Mesothelial cell of epicardium (in vitro differentiated cells): ENCODE measurements around the gene TMEM101. TPM values are rescaled to one million over a fixed set of nuclear protein-coding genes. Genes with fewer than 3 reads are reported as not detected.
"Not testable (repeated sequence)": the region's sequence is repeated elsewhere in the genome, so short reads cannot be mapped to it uniquely, and the experiment has no call there.

ENCODE experiments used
- DNase-seq, 2 experiments: peaks; one replicate each; pipeline ENCODE4 v3.0.0; 2021; ENCODE audit warnings: low spot score in 2 of 2; ENCODE audit not compliant: unreplicated experiment in 2 of 2
- H3K27ac Mint-ChIP-seq: 2 replicates; pipeline ENCODE4 v1.8.0; 2021; ENCODE audit warnings: mixed read lengths
- H3K27me3 Mint-ChIP-seq: 2 replicates; pipeline ENCODE4 v1.8.0; 2021; ENCODE audit warnings: low read depth, mixed read lengths
- H3K36me3 Mint-ChIP-seq: 2 replicates; pipeline ENCODE4 v1.8.0; 2021; ENCODE audit warnings: mixed read lengths
- H3K4me1 Mint-ChIP-seq: 2 replicates; pipeline ENCODE4 v1.8.0; 2021; ENCODE audit warnings: mixed read lengths
- H3K4me3 Mint-ChIP-seq: 2 replicates; pipeline ENCODE4 v1.8.0; 2021; ENCODE audit warnings: mild to moderate bottlenecking, moderate library complexity, mixed read lengths
- H3K9me3 Mint-ChIP-seq: 2 replicates; pipeline ENCODE4 v1.8.0; 2021; ENCODE audit warnings: mixed read lengths
- total RNA-seq: library from RNA; stranded (reverse); gene quantifications from 3 replicates; pipeline ENCODE4 v1.2.1, GENCODE V29; 2021
- TF ChIP-seq, protein P1 (sequence below): fragments of 200-600 bp; sonication (generic); IDR thresholded peaks from one replicate; pipeline ENCODE4 v1.5.0; 2021; ENCODE audit warnings: antibody characterized with exemption; ENCODE audit not compliant: unreplicated experiment

TMEM101 gene
- total RNA-seq, 1 donor from 2014 or later: 35.8 TPM

DNA sequence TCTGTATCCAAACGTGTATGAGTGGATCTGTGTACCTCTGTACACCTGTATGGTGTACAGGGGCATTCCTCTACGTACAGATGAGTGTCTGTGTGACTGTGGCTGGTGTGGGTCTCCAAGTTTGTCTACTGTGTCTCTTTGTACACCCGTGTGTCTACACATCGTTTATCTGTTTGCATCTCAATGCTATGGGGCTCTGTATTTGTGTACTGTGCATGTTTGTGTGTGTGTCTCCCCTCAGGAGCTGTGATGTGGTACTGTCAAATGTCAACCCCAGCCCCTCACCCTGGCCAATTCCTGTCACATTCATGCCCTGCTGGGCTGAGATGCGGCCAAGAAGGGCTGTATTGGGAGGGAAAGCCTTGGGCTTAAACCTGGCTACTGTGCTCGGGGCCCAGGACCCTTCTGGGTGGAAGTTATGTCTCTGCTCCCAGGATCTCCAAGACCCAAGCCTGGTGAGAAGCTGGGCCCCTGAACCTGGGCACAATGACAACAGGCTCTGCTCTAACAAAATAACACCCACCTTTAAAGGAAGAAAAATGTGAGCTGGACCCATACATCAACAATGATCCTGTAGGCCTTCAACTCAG is 13.8 kb downstream of the TMEM101 start:
- Mint-ChIP-seq H3K27me3 (peaks cover 73% of the 10 kb centered on the region), H3K27ac (no peak overlapping the region), H3K4me1 (peaks cover 5% of the 10 kb centered on the region), H3K9me3 (no peaks in the 10 kb centered on the region), H3K36me3 (no peaks in the 10 kb centered on the region), H3K4me3 (no peak overlapping the region)
- no peak for DNase-seq
- TF ChIP-seq, protein P1, sequence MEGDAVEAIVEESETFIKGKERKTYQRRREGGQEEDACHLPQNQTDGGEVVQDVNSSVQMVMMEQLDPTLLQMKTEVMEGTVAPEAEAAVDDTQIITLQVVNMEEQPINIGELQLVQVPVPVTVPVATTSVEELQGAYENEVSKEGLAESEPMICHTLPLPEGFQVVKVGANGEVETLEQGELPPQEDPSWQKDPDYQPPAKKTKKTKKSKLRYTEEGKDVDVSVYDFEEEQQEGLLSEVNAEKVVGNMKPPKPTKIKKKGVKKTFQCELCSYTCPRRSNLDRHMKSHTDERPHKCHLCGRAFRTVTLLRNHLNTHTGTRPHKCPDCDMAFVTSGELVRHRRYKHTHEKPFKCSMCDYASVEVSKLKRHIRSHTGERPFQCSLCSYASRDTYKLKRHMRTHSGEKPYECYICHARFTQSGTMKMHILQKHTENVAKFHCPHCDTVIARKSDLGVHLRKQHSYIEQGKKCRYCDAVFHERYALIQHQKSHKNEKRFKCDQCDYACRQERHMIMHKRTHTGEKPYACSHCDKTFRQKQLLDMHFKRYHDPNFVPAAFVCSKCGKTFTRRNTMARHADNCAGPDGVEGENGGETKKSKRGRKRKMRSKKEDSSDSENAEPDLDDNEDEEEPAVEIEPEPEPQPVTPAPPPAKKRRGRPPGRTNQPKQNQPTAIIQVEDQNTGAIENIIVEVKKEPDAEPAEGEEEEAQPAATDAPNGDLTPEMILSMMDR: no peak

DNA sequence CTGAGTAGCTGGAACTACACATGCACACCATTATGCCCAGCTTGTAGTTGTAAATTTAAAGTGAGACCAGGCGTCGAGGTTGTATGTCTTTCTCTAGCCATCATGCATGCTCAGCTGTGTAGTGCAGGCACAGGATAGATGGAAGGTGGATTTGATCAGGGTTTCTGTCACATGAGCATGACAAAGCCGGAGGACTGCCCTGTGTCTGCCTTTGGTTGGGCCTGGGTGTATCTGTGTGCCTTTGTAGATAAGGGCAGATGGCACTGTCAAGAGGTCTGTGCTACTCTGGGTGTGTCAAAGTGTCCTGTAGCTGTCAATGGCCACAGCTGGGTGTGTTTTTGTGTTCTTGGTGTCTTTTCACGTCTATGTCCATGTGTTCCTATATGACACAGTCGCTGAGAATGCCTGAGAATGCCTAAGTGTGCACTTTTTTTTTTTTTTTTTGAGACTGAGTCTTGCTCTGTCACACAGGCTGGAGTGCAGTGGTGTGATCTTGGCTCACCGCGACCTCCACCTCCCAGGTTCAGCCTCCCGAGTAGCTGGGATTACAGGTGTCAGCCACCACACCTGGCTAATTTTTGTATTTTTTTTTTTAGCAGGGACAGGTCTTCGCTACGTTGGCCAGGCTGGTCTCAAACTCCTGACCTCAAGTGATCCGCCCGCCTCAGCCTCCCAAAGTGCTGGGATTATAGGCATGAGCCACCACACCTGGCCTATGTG is 14.5 kb downstream of the TMEM101 start:
- TF ChIP-seq, protein P1: no peak
- peaks cover 73% of the 10 kb centered on the region for H3K27me3 Mint-ChIP-seq
- no peak overlapping the region for H3K4me3 Mint-ChIP-seq
- no peak for DNase-seq
- H3K27ac Mint-ChIP-seq: no peak overlapping the region
- no peaks in the 10 kb centered on the region for H3K36me3 Mint-ChIP-seq
- peaks cover 4% of the 10 kb centered on the region for H3K4me1 Mint-ChIP-seq
- H3K9me3 Mint-ChIP-seq: no peaks in the 10 kb centered on the region

DNA sequence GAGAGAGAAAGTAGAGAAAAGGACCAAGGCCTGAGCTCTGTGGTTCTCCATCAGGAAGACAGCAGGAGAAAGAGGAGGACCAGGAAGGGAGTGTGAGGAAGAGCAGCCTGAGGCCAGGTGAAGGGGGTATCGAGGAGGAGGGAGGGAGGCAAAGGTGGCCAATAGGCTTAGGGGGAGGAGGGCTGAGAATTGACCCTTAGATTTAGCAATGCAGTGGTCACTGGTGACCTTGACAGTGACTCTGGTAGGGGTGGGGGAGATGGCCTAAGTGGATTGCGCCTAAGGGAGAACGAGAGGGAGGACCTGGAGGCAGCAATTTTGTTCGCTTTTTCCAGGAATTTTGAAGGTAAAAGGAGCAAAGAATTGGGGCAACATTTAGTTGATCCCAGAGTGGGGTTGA is 15.7 kb downstream of the TMEM101 start:
- Mint-ChIP-seq H3K9me3 (no peaks in the 10 kb centered on the region), H3K4me1 (peaks cover under 1% of the 10 kb centered on the region), H3K36me3 (no peaks in the 10 kb centered on the region), H3K27ac (no peak overlapping the region), H3K4me3 (no peak overlapping the region), H3K27me3 (peaks cover 73% of the 10 kb centered on the region)
- TF ChIP-seq, protein P1: no peak
- DNase-seq: no peak

DNA sequence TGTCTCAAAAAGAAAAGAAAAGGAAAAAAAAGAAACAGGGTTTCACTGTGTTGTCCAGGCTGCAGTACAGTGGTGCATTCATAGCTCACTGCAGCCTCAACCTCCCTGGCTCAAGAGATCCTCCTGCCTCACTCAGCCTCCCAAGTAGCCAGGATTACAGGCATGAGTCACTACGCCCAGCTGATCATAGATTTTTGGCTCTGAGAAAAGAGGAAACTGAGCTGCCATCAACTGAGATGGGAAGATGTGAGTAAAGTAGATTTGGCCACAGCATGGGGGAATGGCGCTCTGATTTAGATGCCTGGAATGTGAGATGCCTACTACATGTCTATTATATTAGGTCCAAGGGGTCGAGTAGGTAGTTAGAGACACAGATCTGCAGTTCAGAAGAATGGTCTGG is 16.2 kb downstream of the TMEM101 start:
- peaks cover 68% of the 10 kb centered on the region for H3K27me3 Mint-ChIP-seq
- TF ChIP-seq, protein P1: no peak
- no peak for DNase-seq
- H3K9me3 Mint-ChIP-seq: no peaks in the 10 kb centered on the region
- no peaks in the 10 kb centered on the region for H3K4me1 Mint-ChIP-seq
- no peaks in the 10 kb centered on the region for H3K36me3 Mint-ChIP-seq
- H3K27ac Mint-ChIP-seq: no peak overlapping the region
- no peak overlapping the region for H3K4me3 Mint-ChIP-seq

DNA sequence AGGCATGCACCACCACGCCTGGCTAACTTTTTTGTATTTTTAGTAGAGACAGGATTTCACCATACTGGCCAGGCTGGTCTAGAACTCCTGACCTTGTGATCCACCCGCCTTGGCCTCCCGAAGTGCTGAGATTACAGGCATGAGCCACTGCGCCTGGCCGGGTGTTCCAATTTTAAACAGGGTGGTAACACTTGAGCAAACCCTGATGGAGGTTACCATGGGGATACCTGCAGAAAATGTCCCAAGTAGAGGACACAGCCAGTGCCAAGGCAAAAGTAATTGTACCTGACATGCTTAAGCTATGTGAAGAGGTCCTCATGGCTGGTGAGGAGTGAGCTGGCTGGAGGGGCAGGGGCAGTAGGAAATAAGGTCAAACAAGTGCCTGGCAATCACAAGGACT is 17.6 kb downstream of the TMEM101 start:
- not testable (repeated sequence) for H3K36me3 Mint-ChIP-seq, H3K9me3 Mint-ChIP-seq, H3K4me1 Mint-ChIP-seq, H3K27ac Mint-ChIP-seq, H3K4me3 Mint-ChIP-seq, DNase-seq
- H3K27me3 Mint-ChIP-seq: peaks cover 57% of the 10 kb centered on the region

DNA sequence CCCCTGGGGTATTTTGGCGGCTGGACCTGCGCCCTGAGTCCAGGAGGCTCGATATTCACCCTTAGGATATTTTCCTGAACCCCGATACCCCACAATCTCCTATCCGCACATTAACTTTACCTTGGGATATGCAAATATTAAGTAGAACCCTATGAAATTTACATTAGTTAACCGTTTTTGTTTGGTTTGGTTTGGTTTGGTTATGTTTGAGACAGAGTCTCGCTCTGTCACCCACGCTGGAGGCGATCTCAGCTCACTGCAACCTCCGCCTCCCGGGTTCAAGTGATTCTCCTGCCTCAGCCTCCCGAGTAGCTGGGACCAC is 19.7 kb downstream of the TMEM101 start:
- H3K4me1 Mint-ChIP-seq: no peaks in the 10 kb centered on the region
- H3K27ac Mint-ChIP-seq: no peak overlapping the region
- no peak for DNase-seq
- peaks cover 41% of the 10 kb centered on the region for H3K27me3 Mint-ChIP-seq
- peak overlapping the region; percentile 38 for H3K4me3 Mint-ChIP-seq
- TF ChIP-seq, protein P1: peak; percentile 15
- no peaks in the 10 kb centered on the region for H3K36me3 Mint-ChIP-seq
- no peaks in the 10 kb centered on the region for H3K9me3 Mint-ChIP-seq
